HG02759 (cell line): ENCODE results near the gene PALLD.

Experiments
- ATAC-seq: cut with Tn5 transposase; IDR thresholded peaks from one replicate; pipeline ENCODE4 v1.9.1; 2021; ENCODE audit warnings: mild to moderate bottlenecking, moderate library complexity; ENCODE audit not compliant: unreplicated experiment

The PALLD gene

GRCh38 chr4:168618577-168619265, 121.9 kb downstream of the PALLD start:
- no peak for ATAC-seq

- ATAC-seq = no peak
Measured at GRCh38 chr4:168619266-168619631, 122.4 kb downstream of the PALLD start.

- no peak for ATAC-seq
Measured at GRCh38 chr4:168621806-168622589, 125.1 kb downstream of the PALLD start.

- no peak for ATAC-seq
Measured at GRCh38 chr4:168622600-168622999, 125.7 kb downstream of the PALLD start.

- no peak for ATAC-seq
Measured at GRCh38 chr4:168623011-168623410, 126.2 kb downstream of the PALLD start.

GRCh38 chr4:168623484-168623883, 126.6 kb downstream of the PALLD start:
- no peak for ATAC-seq

GRCh38 chr4:168628251-168628650, 131.4 kb downstream of the PALLD start:
- no peak for ATAC-seq

- ATAC-seq = no peak
Measured at GRCh38 chr4:168629566-168629965, 132.7 kb downstream of the PALLD start.

GRCh38 chr4:168630445-168631187, 133.8 kb downstream of the PALLD start:
- ATAC-seq = no peak

GRCh38 chr4:168631241-168632162, 134.7 kb downstream of the PALLD start:
- peak; percentile 67 for ATAC-seq

GRCh38 chr4:168632301-168632725, 135.5 kb downstream of the PALLD start:
- ATAC-seq = no peak

- no peak for ATAC-seq
Measured at GRCh38 chr4:168633064-168633463, 136.2 kb downstream of the PALLD start.

GRCh38 chr4:168633496-168633895, 136.6 kb downstream of the PALLD start:
- no peak for ATAC-seq

GRCh38 chr4:168634276-168634802, 137.5 kb downstream of the PALLD start:
- no peak for ATAC-seq

- ATAC-seq = no peak
Measured at GRCh38 chr4:168636040-168636439, 139.2 kb downstream of the PALLD start.

GRCh38 chr4:168636506-168637196, 139.8 kb downstream of the PALLD start:
- ATAC-seq = no peak

- no peak for ATAC-seq
Measured at GRCh38 chr4:168637872-168638756, 141.3 kb downstream of the PALLD start.

GRCh38 chr4:168639914-168640313, 143.1 kb downstream of the PALLD start:
- no peak for ATAC-seq

GRCh38 chr4:168641811-168642140, 144.9 kb downstream of the PALLD start:
- ATAC-seq = no peak
